Measurements from ENCODE around the gene SEPTIN5.
A peak's percentile ranks its signal among the peaks of the same experiment; 100 is the strongest.

The SEPTIN5 gene

GRCh38 chr22:19679522-19680101, 34.7 kb upstream of the SEPTIN5 start:
- Histone ChIP-seq H3K4me1 (ENCODE audit: control insufficient read depth in 1 of 2, insufficient read depth in 1 of 2, low read depth in 1 of 2, low read length in 1 of 2) (peaks cover 33 to 40% of the 10 kb centered on the region in 2 experiments), H3K36me3 (no peaks in the 10 kb centered on the region), H3K27me3 (no peaks in the 10 kb centered on the region), H3K9me3 (no peaks in the 10 kb centered on the region), H3K27ac (no peak overlapping the region), H3K4me3 (ENCODE audit: low read depth in 1 of 2, low read length in 1 of 2) (no peak overlapping the region)
- peak; percentile 88 for TF ChIP-seq CTCF (IDR thresholded peaks at IDR 0.05)

GRCh38 chr22:19680287-19680881, 33.9 kb upstream of the SEPTIN5 start:
- Histone ChIP-seq H3K4me3 (ENCODE audit: low read depth in 1 of 2, low read length in 1 of 2) (no peak overlapping the region), H3K9me3 (no peaks in the 10 kb centered on the region), H3K4me1 (ENCODE audit: control insufficient read depth in 1 of 2, insufficient read depth in 1 of 2, low read depth in 1 of 2, low read length in 1 of 2) (peaks cover 33 to 42% of the 10 kb centered on the region in 2 experiments), H3K27me3 (no peaks in the 10 kb centered on the region), H3K36me3 (no peaks in the 10 kb centered on the region), H3K27ac (peak overlapping the region; percentile 31)
- TF ChIP-seq CTCF (IDR thresholded peaks at IDR 0.05), result no peak

GRCh38 chr22:19680911-19681862, 33.1 kb upstream of the SEPTIN5 start:
- no peak for TF ChIP-seq CTCF (IDR thresholded peaks at IDR 0.05)

GRCh38 chr22:19681863-19682245, 32.4 kb upstream of the SEPTIN5 start:
- no peaks in the 10 kb centered on the region for H3K9me3 ChIP-seq
- no peak for TF ChIP-seq CTCF (IDR thresholded peaks at IDR 0.05)
- no peaks in the 10 kb centered on the region for H3K27me3 ChIP-seq
- H3K36me3 ChIP-seq, result no peaks in the 10 kb centered on the region
- peak overlapping the region; percentile 19 for H3K27ac ChIP-seq
- H3K4me3 ChIP-seq (ENCODE audit: low read depth in 1 of 2, low read length in 1 of 2), result no peak overlapping the region
- peaks cover 45 to 56% of the 10 kb centered on the region in 2 experiments for H3K4me1 ChIP-seq (ENCODE audit: control insufficient read depth in 1 of 2, insufficient read depth in 1 of 2, low read depth in 1 of 2, low read length in 1 of 2)

More at GRCh38 chr22:19680911-19681862, 33.1 kb upstream of the SEPTIN5 start:
- Histone ChIP-seq H3K27ac (peak overlapping the region; percentile 31), H3K27me3 (no peaks in the 10 kb centered on the region), H3K9me3 (no peaks in the 10 kb centered on the region), H3K4me3 (ENCODE audit: low read depth in 1 of 2, low read length in 1 of 2) (no peak overlapping the region), H3K36me3 (no peaks in the 10 kb centered on the region), H3K4me1 (ENCODE audit: control insufficient read depth in 1 of 2, insufficient read depth in 1 of 2, low read depth in 1 of 2, low read length in 1 of 2) (peaks cover 38 to 49% of the 10 kb centered on the region in 2 experiments)

- no peak for TF ChIP-seq CTCF (IDR thresholded peaks at IDR 0.05)
- H3K9me3 ChIP-seq, result no peaks in the 10 kb centered on the region
- H3K27me3 ChIP-seq, result no peaks in the 10 kb centered on the region
- H3K27ac ChIP-seq, result peak overlapping the region; percentile 89
- peaks cover 59 to 71% of the 10 kb centered on the region in 2 experiments for H3K4me1 ChIP-seq (ENCODE audit: control insufficient read depth in 1 of 2, insufficient read depth in 1 of 2, low read depth in 1 of 2, low read length in 1 of 2)
- peak overlapping the region; percentile 45 to 65 for H3K4me3 ChIP-seq (ENCODE audit: low read depth in 1 of 2, low read length in 1 of 2)
- no peaks in the 10 kb centered on the region for H3K36me3 ChIP-seq
Observed at GRCh38 chr22:19686946-19687345, 27.4 kb upstream of the SEPTIN5 start.

Data from neutrophil (primary cell).